HG03354 (cell line): ENCODE measurements around the gene ZNF384.

Experiments
- ATAC-seq: cut with Tn5 transposase; IDR thresholded peaks from one replicate; pipeline ENCODE4 v1.9.1; 2021; ENCODE audit warnings: mild to moderate bottlenecking; ENCODE audit not compliant: unreplicated experiment, poor library complexity, severe bottlenecking

Gene ZNF384

GRCh38 chr12:6699989-6700645 lies 10.9 kb upstream of the ZNF384 start:
- ATAC-seq: no peak

GRCh38 chr12:6699259-6699988 lies 10.2 kb upstream of the ZNF384 start:
- no peak for ATAC-seq

- no peak for ATAC-seq
Measured at GRCh38 chr12:6698352-6699046, 9.3 kb upstream of the ZNF384 start.

GRCh38 chr12:6697584-6698351 lies 8.6 kb upstream of the ZNF384 start:
- no peak for ATAC-seq

- no peak for ATAC-seq
Measured at GRCh38 chr12:6696690-6697583, 7.8 kb upstream of the ZNF384 start.

GRCh38 chr12:6695313-6696045 lies 6.3 kb upstream of the ZNF384 start:
- ATAC-seq: no peak

- ATAC-seq: no peak
Measured at GRCh38 chr12:6694701-6695100, 5.5 kb upstream of the ZNF384 start.

- no peak for ATAC-seq
Measured at GRCh38 chr12:6693832-6694355, 4.7 kb upstream of the ZNF384 start.

GRCh38 chr12:6692888-6693287 lies 3.7 kb upstream of the ZNF384 start:
- ATAC-seq: no peak

GRCh38 chr12:6691473-6691872 lies 2.3 kb upstream of the ZNF384 start:
- ATAC-seq: no peak

- no peak for ATAC-seq
Measured at GRCh38 chr12:6688543-6688998, 604 bp downstream of the ZNF384 start.

- ATAC-seq: no peak
Measured at GRCh38 chr12:6685814-6686213, 3.4 kb downstream of the ZNF384 start.

GRCh38 chr12:6684609-6685008 lies 4.6 kb downstream of the ZNF384 start:
- ATAC-seq: no peak

- ATAC-seq: no peak
Measured at GRCh38 chr12:6676962-6677361, 12.2 kb downstream of the ZNF384 start.

GRCh38 chr12:6672143-6672542 lies 17.0 kb downstream of the ZNF384 start:
- ATAC-seq: no peak

GRCh38 chr12:6667559-6668210 lies 21.5 kb downstream of the ZNF384 start:
- no peak for ATAC-seq

- no peak for ATAC-seq
Measured at GRCh38 chr12:6666211-6666610, 23.0 kb downstream of the ZNF384 start.

GRCh38 chr12:6664902-6665301 lies 24.3 kb downstream of the ZNF384 start:
- ATAC-seq: no peak
